Neutrophil (primary cell): ENCODE data around the gene PALM3.
"Not testable (repeated sequence)": the region's sequence is repeated elsewhere in the genome, so short reads cannot be mapped to it uniquely, and the experiment has no call there.

ENCODE experiments used
- H3K27ac ChIP-seq: fragments of 200-600 bp; sonication (generic); 2 replicates; pipeline ENCODE4 v1.5.1; 2016; ENCODE audit warnings: mild to moderate bottlenecking, moderate library complexity
- H3K27me3 ChIP-seq: fragments of 200-600 bp; sonication (generic); 2 replicates; pipeline ENCODE4 v1.6.0; 2016; ENCODE audit warnings: mild to moderate bottlenecking
- H3K36me3 ChIP-seq: fragments of 200-600 bp; sonication (generic); 2 replicates; pipeline ENCODE4 v1.5.1; 2017
- H3K4me1 ChIP-seq, 2 experiments: fragments of 200-600 bp in 1 of 2; sonication (generic) in 1 of 2; 1 replicate in 1 of 2; 2 replicates in 1 of 2; pipeline versions ENCODE4 v1.5.1 to v1.6.1; 2013 to 2016; ENCODE audit warnings: low read depth in 1 of 2, low read length in 1 of 2, mild to moderate bottlenecking in 1 of 2, moderate library complexity in 1 of 2; ENCODE audit not compliant: control insufficient read depth in 1 of 2, insufficient read depth in 1 of 2
- H3K4me3 ChIP-seq, 2 experiments: fragments of 200-600 bp in 1 of 2; sonication (generic) in 1 of 2; 1 replicate in 1 of 2; 2 replicates in 1 of 2; pipeline ENCODE4 v1.5.1; 2013 to 2016; ENCODE audit warnings: low read depth in 1 of 2, low read length in 1 of 2, mild to moderate bottlenecking in 1 of 2, moderate library complexity in 1 of 2
- H3K9me3 ChIP-seq: fragments of 200-600 bp; sonication (generic); 2 replicates; pipeline ENCODE4 v1.5.1; 2016
- TF ChIP-seq, protein P1 (sequence below): fragments of 200-600 bp; sonication (generic); IDR thresholded peaks from 2 replicates; pipeline ENCODE4 v1.5.1; 2016; ENCODE audit warnings: antibody characterized with exemption

PALM3 gene

DNA sequence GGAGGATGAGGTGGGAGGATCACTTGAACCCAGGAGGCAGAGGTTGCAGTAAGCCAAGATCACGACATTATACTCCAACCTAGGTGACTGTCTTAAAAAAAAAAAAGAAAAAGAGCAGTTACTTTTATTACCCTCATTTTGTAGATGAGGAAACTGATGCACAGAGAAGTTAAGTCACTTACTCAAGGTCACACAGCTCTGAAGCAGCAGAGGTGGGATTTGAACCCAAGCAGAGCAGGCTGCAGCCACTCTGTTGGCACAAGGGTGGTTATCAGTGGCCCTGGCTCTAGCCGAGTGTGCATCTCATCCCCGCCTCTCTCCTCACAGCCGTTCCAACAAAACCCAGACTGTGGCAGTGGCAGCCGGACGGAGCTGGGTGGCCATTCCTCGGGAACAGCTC is 22.7 kb downstream of the PALM3 start:
- H3K27ac ChIP-seq, result no peak overlapping the region
- TF ChIP-seq, protein P1, sequence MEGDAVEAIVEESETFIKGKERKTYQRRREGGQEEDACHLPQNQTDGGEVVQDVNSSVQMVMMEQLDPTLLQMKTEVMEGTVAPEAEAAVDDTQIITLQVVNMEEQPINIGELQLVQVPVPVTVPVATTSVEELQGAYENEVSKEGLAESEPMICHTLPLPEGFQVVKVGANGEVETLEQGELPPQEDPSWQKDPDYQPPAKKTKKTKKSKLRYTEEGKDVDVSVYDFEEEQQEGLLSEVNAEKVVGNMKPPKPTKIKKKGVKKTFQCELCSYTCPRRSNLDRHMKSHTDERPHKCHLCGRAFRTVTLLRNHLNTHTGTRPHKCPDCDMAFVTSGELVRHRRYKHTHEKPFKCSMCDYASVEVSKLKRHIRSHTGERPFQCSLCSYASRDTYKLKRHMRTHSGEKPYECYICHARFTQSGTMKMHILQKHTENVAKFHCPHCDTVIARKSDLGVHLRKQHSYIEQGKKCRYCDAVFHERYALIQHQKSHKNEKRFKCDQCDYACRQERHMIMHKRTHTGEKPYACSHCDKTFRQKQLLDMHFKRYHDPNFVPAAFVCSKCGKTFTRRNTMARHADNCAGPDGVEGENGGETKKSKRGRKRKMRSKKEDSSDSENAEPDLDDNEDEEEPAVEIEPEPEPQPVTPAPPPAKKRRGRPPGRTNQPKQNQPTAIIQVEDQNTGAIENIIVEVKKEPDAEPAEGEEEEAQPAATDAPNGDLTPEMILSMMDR, result no peak
- H3K4me3 ChIP-seq, result no peak overlapping the region
- H3K4me1 ChIP-seq, result peaks cover 0 to 6% of the 10 kb centered on the region in 2 experiments
- H3K36me3 ChIP-seq, result no peaks in the 10 kb centered on the region
- H3K27me3 ChIP-seq, result no peaks in the 10 kb centered on the region
- no peaks in the 10 kb centered on the region for H3K9me3 ChIP-seq

- Histone ChIP-seq H3K4me1 (peaks cover 11 to 12% of the 10 kb centered on the region in 2 experiments), H3K27ac (no peak overlapping the region), H3K4me3 (no peak overlapping the region), H3K27me3 (peaks cover 23% of the 10 kb centered on the region), H3K9me3 (no peaks in the 10 kb centered on the region), H3K36me3 (no peaks in the 10 kb centered on the region)
- TF ChIP-seq, protein P1, result no peak
These were observed 26.2 kb downstream of the PALM3 start for GRCh38 chr19:14035706-14036105.

GRCh38 chr19:14035159-14035558 is 26.7 kb downstream of the PALM3 start:
- peaks cover 29% of the 10 kb centered on the region for H3K27me3 ChIP-seq
- H3K4me3 ChIP-seq, H3K36me3 ChIP-seq, H3K9me3 ChIP-seq, H3K27ac ChIP-seq: not testable (repeated sequence)
- H3K4me1 ChIP-seq, result peaks cover 11 to 12% of the 10 kb centered on the region in 2 experiments

- H3K27ac ChIP-seq, result no peak overlapping the region
- no peaks in the 10 kb centered on the region for H3K36me3 ChIP-seq
- H3K4me1 ChIP-seq, result peaks cover 11 to 12% of the 10 kb centered on the region in 2 experiments
- TF ChIP-seq, protein P1, result no peak
- H3K4me3 ChIP-seq, result no peak overlapping the region
- no peaks in the 10 kb centered on the region for H3K9me3 ChIP-seq
- H3K27me3 ChIP-seq, result peaks cover 41% of the 10 kb centered on the region
These were observed 27.9 kb downstream of the PALM3 start for GRCh38 chr19:14033946-14034345.

DNA sequence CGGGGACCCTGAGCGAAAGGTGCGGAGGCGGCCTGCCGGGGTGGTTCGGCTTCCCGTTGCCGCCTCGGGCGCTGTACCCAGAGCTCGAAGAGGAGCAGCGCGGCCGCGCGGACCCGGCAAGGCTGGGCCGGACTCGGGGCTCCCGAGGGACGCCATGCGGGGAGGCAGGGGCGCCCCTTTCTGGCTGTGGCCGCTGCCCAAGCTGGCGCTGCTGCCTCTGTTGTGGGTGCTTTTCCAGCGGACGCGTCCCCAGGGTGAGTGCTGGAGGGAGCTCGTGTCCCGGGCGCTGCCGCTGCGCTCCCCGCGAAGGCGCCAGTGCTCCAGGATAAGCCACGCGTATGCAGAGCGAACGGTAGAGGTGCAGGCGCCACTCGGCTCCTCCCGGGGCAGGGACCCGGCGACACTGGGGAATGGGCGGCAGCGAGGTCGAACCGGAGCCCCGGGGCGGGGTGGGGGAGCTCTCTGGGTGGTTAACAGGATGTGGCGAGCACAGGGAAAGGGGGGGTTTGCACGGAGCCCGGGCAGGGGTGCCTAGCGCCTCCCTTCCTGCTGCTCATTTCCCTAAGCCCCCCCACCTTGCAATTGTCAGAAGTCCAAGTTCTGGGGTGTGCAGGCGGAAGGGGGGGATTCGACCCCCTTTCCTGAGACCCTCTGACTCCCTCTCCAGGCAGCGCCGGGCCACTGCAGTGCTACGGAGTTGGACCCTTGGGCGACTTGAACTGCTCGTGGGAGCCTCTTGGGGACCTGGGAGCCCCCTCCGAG is 30.0 kb downstream of the PALM3 start, which contains the start of gene IL27RA:
IL27RA (plus strand) TSS at position 44 of the 762 bp plus-strand sequence; CDS start at position 155, 111 bp downstream.
- TF ChIP-seq, protein P1, result peak; percentile 13
- Histone ChIP-seq H3K9me3 (no peaks in the 10 kb centered on the region), H3K27ac (no peak within 1 kb of the TSS), H3K4me1 (peaks cover 11 to 12% of the 10 kb centered on the region in 2 experiments), H3K4me3 (peak within 1 kb of the TSS; percentile 42 to 55), H3K36me3 (no peaks in the 10 kb centered on the region), H3K27me3 (peaks cover 55% of the 10 kb centered on the region)

- Histone ChIP-seq H3K27me3 (peaks cover 55% of the 10 kb centered on the region), H3K4me3 (peak overlapping the region; percentile 42 to 55), H3K4me1 (peaks cover 11 to 12% of the 10 kb centered on the region in 2 experiments), H3K36me3 (no peaks in the 10 kb centered on the region), H3K9me3 (no peaks in the 10 kb centered on the region), H3K27ac (no peak overlapping the region)
- TF ChIP-seq, protein P1, result no peak
These were observed 30.7 kb downstream of the PALM3 start for GRCh38 chr19:14030997-14031718.
